ENCODE data around the gene JPH2.

DNA sequence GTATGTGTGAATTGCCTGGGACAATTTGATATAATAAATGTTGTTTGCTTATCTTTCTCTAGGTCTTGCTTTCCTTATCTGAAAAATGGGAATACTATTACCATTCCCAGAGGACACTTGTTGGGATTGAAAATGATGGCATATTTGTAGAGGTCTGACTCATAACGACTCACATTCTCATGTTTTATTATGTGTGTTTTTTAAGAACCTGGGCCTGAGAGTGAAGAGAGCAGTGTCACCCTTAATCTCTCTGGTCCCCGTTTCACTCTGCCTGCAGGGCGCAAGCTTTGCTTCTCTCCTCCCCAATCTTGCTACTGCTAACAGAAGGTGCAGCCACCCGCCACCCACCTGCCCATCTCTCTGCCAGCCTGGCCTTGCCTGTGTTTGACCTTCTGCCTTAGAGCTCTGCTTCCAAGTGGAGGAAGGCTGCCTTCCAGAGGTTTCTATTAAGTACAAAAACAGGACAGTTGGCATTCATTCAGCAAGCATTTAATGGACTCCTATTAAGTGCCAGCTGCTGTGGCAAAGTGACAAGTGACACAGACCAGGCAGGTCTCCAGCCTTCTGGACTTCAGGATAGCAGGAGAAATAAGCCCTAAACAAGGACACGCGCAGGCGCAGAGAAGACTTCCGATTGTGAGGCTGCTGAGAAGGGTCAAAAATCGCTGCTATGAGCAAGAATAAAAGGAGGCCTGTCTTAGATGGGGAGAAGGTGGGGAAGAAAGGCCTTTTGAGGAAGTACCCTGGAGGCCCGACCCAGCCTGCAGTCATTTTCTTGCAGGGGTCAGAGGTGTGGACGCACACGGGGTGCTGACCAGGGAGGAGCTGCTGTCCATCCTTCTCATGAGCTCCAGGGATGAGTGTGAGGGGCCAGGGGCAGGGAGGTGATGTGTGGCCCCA, 112.5 kb downstream of the JPH2 start:
- TF ChIP-seq CTCF (IDR thresholded peaks at IDR 0.05) (no peak), POLR2A (IDR thresholded peaks at IDR 0.05) (no peak)
